HG02884 (cell line): ENCODE data around the gene B3GALT6.

ENCODE experiments used
- ATAC-seq: cut with Tn5 transposase; IDR thresholded peaks from one replicate; pipeline ENCODE4 v1.9.1; 2021; ENCODE audit warnings: mild to moderate bottlenecking, moderate library complexity; ENCODE audit not compliant: unreplicated experiment

B3GALT6 gene

DNA sequence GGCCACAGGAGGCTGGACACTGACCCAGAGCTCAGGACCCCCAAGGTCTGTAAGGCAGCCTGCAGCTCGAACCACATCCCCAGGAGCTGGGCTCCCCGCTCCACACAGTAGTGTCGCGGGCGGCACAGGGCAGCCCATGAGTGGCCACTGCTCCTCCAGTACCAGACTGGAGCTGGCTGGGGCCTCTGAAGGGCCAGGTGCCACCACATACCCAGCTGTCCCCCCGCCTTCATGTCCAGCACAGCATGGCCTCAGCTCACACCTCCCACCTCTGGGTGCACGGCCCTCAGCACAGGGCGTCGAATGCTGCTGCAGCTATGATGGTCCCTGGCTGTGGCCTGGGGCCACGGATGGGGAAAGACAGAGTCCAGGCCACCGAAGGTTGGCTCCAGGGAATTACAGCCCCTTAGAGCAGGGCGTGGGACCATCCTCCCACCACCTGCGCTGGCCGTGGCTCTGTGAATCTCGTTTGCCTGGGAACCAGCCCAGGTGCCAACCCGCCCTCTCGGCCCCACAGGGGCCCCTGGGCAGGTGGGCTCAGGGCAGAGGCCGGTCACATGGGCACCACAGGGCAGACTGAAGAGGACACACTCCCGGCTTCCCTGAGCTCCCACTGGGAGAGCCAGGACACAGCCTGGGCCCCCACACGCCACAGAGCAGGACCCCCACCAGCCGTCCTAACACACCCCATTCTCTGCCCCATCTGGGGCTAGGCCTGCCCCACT lies 16.0 kb upstream of the B3GALT6 start:
- no peak for ATAC-seq

GRCh38 chr1:1216770-1217620 lies 15.0 kb upstream of the B3GALT6 start:
- no peak for ATAC-seq

- ATAC-seq = no peak
Measured at GRCh38 chr1:1217621-1218523, 14.2 kb upstream of the B3GALT6 start.

DNA sequence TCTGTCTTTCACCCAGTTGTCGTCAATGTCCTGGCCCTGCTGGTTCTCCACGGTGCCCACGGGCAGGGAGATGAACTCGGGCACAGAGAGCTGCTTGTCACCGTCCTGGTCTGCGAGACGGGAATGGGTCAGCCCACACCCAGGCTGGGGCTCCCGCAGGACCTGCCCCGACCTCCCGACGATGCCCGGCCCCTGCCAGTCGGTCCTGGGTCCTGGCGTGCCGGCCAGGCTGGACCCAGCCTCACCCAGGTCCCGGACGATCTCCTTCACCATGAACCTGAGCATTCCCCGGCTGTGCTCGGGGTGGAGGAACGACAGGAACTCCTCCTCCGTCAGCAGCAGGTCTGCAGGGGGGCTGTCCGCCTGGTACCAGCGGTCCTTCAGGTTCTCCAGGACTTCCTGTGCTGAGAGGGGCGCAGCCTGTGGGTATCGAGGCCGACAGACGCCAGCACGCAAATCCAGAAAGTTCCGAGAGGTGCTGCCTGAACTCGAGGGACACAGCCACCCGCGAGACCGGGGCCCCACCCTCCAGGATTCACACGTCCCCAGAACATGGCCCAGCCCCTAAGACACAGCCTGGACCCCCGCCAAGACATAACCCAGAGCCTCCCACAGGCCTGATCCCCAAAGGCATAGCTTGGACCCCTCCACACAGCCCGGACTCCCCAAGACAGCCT lies 13.4 kb upstream of the B3GALT6 start:
- ATAC-seq = no peak

- ATAC-seq = no peak
Measured at GRCh38 chr1:1219341-1219740, 12.7 kb upstream of the B3GALT6 start.

GRCh38 chr1:1220197-1220596 lies 11.8 kb upstream of the B3GALT6 start:
- ATAC-seq = no peak

- no peak for ATAC-seq
Measured at GRCh38 chr1:1221887-1222574, 10.0 kb upstream of the B3GALT6 start.

DNA sequence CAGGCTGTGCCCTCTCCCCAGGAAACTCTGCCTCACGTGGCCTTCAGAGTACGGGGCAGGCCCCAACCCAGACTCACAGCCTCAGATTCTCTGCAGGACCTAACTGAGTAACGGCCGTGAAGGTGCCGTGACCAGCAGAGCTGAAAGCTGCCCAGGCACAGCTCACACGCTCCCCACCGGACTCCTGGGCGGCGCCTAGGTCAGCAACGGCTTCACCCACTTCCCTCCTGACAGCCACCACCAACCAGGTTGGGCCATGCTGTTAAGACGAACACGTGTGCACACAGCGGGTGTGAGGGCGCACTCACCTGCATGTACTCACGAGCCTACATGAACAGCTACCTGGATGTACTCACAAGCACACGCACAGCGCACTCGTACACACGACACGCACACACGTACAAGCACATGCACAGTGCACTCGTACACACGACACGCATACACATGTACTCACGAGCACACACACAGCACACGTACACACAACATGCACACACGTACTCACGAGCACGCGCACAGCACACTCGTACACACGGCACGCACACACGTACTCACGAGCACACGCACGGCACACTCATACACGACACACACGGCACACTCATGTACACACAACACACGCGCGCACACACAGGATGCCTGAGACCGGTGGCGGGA lies 9.3 kb upstream of the B3GALT6 start:
- ATAC-seq = no peak

- ATAC-seq = no peak
Measured at GRCh38 chr1:1223321-1223720, 8.7 kb upstream of the B3GALT6 start.

DNA sequence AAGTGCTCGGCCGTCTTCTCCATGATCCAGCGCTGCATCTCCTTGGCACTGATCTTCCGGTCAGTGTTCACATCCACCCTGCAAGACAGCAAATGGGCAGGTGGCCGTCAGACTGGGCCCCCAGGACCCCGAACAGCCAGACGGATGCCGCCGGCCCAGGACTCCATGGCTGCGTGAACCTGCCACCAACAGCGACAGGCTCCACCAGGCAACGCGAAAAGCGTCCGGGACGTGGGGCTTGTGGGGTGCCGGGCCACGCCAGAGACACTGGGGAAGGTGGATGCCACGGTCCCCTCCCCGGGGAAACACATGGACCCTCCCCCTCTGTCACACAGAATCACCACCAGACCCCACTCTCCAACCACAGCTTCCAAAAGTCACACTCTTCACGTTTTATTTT lies 8.1 kb upstream of the B3GALT6 start:
- ATAC-seq = no peak

- no peak for ATAC-seq
Measured at GRCh38 chr1:1225238-1225845, 6.7 kb upstream of the B3GALT6 start.

GRCh38 chr1:1225913-1226312 lies 6.1 kb upstream of the B3GALT6 start:
- no peak for ATAC-seq

DNA sequence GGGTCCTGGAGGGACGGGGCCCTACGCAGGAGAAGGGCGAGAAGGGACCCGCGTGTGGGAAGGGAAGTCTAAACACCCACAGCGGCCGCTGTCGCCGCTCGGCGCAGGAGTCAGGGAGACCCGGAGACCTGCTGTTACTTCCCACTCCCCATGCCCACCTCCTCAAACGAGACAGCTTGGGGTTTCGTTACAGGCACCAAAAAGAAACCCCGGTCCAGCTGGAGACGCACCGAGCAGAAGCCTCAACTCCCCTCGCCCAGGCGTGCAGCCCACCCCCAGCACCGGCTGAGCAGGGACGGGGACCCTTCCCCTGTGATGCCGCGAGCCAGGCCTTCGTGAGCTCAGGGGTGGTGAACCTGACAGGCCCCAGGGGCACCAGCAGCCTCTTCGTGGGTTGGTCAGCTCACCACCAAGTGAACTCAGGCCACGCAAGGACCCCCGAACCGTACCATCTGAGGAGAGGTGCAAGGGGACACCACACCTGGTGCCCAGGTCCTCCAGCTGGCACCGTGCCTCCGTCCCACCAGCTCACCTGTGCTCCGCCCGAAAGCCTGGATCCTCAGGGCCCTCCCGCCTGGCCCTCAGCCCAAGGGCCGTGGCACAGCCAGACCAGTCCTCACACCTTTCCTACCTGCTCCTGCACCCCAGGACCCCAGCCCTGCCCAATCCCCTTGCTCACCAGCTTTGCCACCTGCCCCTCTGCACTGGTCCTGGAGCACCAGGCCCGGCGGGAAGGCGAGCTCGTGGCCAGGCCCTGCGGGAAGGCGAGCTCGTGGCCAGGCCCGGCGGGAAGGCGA lies 5.3 kb upstream of the B3GALT6 start:
- no peak for ATAC-seq

DNA sequence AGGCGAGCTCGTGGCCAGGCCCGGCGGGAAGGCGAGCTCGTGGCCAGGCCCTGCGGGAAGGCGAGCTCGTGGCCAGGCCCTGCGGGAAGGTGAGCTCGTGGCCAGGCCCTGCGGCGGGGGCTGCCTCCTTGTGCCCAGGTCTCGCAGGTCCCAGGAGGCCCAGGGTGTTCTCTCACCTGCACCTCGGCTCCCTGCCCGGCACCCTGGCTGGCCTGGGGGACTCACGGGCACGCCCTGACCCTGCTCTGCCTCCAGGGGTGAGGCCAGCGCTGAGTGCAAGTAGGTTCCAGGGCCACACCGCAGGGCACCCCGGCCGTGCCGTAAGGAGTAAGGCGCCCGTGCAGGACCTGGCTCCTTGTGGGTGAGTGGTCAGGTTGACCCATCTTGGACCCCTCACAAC lies 4.7 kb upstream of the B3GALT6 start:
- no peak for ATAC-seq

- no peak for ATAC-seq
Measured at GRCh38 chr1:1228187-1228586, 3.9 kb upstream of the B3GALT6 start.

- ATAC-seq = no peak
Measured at GRCh38 chr1:1228596-1229321, 3.3 kb upstream of the B3GALT6 start.

- no peak for ATAC-seq
Measured at GRCh38 chr1:1229770-1230169, 2.3 kb upstream of the B3GALT6 start.
